AG04450 (cell line): ENCODE data around the gene ATP8B2. TPM values are rescaled to one million over a fixed set of nuclear protein-coding genes. Genes with fewer than 3 reads are reported as not detected.
A peak's percentile ranks its signal among the peaks of the same experiment; 100 is the strongest.
"Not testable (repeated sequence)": the region's sequence is repeated elsewhere in the genome, so short reads cannot be mapped to it uniquely, and the experiment has no call there.

ENCODE experiments used
- CTCF ChIA-PET: fragments of 300-600, 350-600 bp; formaldehyde crosslinking; extraction: SDS; loops from one replicate; lab custom pipeline; 2022; ENCODE audit warnings: antibody characterized with exemption, inconsistent platforms; lab: Charles Lee
- POLR2A ChIA-PET: fragments of 350-600 bp; formaldehyde crosslinking; extraction: SDS; loops from one replicate; lab custom pipeline; 2021; ENCODE audit warnings: antibody characterized with exemption, inconsistent platforms; lab: Yijun Ruan, JAX
- DNase-seq: peaks from one replicate; pipeline ENCODE4 v3.0.0-alpha.2; 2011; ENCODE audit warnings: low read depth, low spot score
- H3K27ac ChIP-seq: one replicate; pipeline ENCODE4 v1.5.1; 2012; ENCODE audit warnings: low read depth, low read length, control low read depth
- H3K27me3 ChIP-seq: one replicate; pipeline ENCODE4 v1.6.0; 2012; ENCODE audit warnings: low read length; ENCODE audit not compliant: control insufficient read depth, insufficient read depth
- H3K4me3 ChIP-seq: 2 replicates; pipeline ENCODE4 v1.5.1; 2011; ENCODE audit warnings: mild to moderate bottlenecking, low read depth, low read length, control low read depth
- H3K9me3 ChIP-seq: 2 replicates; pipeline ENCODE4 v1.5.1; 2012; ENCODE audit warnings: low read length; ENCODE audit not compliant: control insufficient read depth, insufficient read depth
- CTCF ChIP-seq: IDR thresholded peaks from 2 replicates; pipeline ENCODE4 v1.5.1; 2011; ENCODE audit warnings: low read depth, low read length, control low read depth, inconsistent platforms
- polyA plus RNA-seq: library from polyadenylated mRNA; depleted of rRNA; stranded (reverse); fragments of >200 nt; gene quantifications from 2 replicates; pipeline ENCODE4 v1.2.3, GENCODE V29; 2011

ATP8B2 gene
- polyA plus RNA-seq, 1 experiment = 42.5 TPM

GRCh38 chr1:154353966-154354365 is 28.6 kb downstream of the ATP8B2 start:
- ChIA-PET CTCF (interaction anchor here (0.6 to 12.9 kb wide), 4 partner anchors 10 to 1284 kb away, joined by 3 to 145 read pairs (median 6); no protein-coding TSS in a partner anchor), POLR2A (no interaction called here)
- Histone ChIP-seq H3K27ac (no peak overlapping the region), H3K4me3 (no peak overlapping the region), H3K27me3 (peaks cover 5% of the 10 kb centered on the region), H3K9me3 (no peaks in the 10 kb centered on the region)
- no peak for TF ChIP-seq CTCF
- no peak for DNase-seq

DNA sequence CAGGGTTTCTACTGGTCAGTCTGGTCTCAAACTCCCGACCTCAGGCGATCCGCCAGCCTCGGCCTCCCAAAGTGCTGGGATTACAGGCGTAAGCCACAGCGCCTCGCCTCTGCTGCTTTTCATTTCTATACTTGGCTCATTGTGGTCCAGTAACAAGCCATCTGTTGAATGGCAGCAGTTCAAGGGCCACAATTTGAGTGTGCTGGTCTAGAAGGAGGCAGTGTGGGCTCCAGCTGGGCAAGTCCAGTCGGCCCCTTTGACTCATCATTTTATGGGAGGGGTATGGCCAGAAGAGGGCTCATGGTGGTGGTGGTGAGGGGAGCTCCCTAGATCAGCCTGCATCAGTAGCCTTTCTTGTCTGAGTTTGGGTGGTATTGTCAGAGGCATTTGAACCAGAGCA is 33.2 kb downstream of the ATP8B2 start:
- no peak for DNase-seq
- TF ChIP-seq CTCF = no peak
- Histone ChIP-seq H3K27ac (no peak overlapping the region), H3K9me3 (0 out of 2 replicates have a peak, but pooled peaks cover 5% of the 10 kb centered on the region), H3K27me3 (peaks cover 8% of the 10 kb centered on the region), H3K4me3 (no peak overlapping the region)
- ChIA-PET POLR2A (no interaction called here), CTCF (interaction anchor here (3.6 kb wide), 1 partner anchor 23 kb away, joined by 12 read pairs; no protein-coding TSS in a partner anchor)

GRCh38 chr1:154360288-154360687 is 35.0 kb downstream of the ATP8B2 start:
- Histone ChIP-seq H3K27me3 (peaks cover 8% of the 10 kb centered on the region), H3K27ac (no peak overlapping the region), H3K9me3 (0 out of 2 replicates have a peak, but pooled peaks cover 5% of the 10 kb centered on the region), H3K4me3 (no peak overlapping the region)
- POLR2A ChIA-PET = no interaction called here
- no peak for DNase-seq
- CTCF ChIA-PET = interaction anchor here (1.3 to 1.6 kb wide), 2 partner anchors 24 to 26 kb away, joined by 11 read pairs; no protein-coding TSS in a partner anchor
- TF ChIP-seq CTCF = no peak

- H3K27ac ChIP-seq, H3K9me3 ChIP-seq, POLR2A ChIA-PET, H3K27me3 ChIP-seq, DNase-seq, H3K4me3 ChIP-seq: not testable (repeated sequence)
- CTCF ChIA-PET = interaction anchor here (0.9 to 1.6 kb wide), 5 partner anchors 8 to 35 kb away, joined by 3 to 11 read pairs (median 5); no protein-coding TSS in a partner anchor
Observed at GRCh38 chr1:154360881-154361280, 35.6 kb downstream of the ATP8B2 start.

DNA sequence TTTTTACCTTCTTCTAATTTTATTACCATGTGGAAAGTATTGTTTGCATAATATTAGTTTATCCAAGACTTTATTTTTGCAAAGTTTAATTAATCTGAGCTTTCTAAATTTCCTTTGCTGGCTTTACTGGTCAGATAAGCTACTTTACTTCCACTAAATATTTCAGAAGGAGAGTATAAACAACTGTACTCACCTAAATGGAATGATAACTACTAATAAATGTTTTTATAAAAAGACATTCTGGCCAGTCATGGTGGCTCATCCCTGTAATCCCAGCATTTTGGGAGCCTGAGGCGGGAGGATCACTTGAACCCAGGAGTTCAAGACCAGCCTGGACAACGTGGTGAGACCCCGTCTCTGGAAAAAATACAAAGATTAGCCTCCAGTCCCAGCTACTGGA is 36.0 kb downstream of the ATP8B2 start:
- ChIA-PET CTCF (interaction anchor here (0.9 to 1.6 kb wide), 5 partner anchors 9 to 35 kb away, joined by 3 to 11 read pairs (median 5); no protein-coding TSS in a partner anchor), POLR2A (no interaction called here)
- Histone ChIP-seq H3K27ac (peak overlapping the region; percentile 24), H3K9me3 (0 out of 2 replicates have a peak, but pooled peaks cover 5% of the 10 kb centered on the region), H3K4me3 (no peak overlapping the region), H3K27me3 (peaks cover 6% of the 10 kb centered on the region)
- no peak for DNase-seq
- no peak for TF ChIP-seq CTCF
